BJ (cell line): Measurements from ENCODE around the gene HHAT. TPM values are rescaled to one million over a fixed set of nuclear protein-coding genes. Genes with fewer than 3 reads are reported as not detected.

Experiments used
- CTCF ChIA-PET: fragments of 350-600 bp; formaldehyde crosslinking; extraction: SDS; loops from one replicate; lab custom pipeline; 2021; ENCODE audit warnings: antibody characterized with exemption, inconsistent platforms; lab: Yijun Ruan, JAX
- POLR2A ChIA-PET: fragments of 300-600 bp; sonication (Branson Sonifier 250); formaldehyde crosslinking; extraction: SDS; loops from one replicate; lab custom pipeline; 2021; ENCODE audit warnings: antibody characterized with exemption; lab: Charles Lee
- DNase-seq: peaks from one replicate; pipeline ENCODE4 v3.0.0-alpha.2; 2011; ENCODE audit warnings: low read depth
- H3K27me3 ChIP-seq: 2 replicates; pipeline ENCODE4 v1.6.0; 2011; ENCODE audit warnings: low read length; ENCODE audit not compliant: control insufficient read depth, insufficient read depth
- H3K36me3 ChIP-seq: 2 replicates; pipeline ENCODE4 v1.5.1; 2011; ENCODE audit warnings: low read length; ENCODE audit not compliant: control insufficient read depth, insufficient read depth
- H3K4me3 ChIP-seq: 2 replicates; pipeline ENCODE4 v1.5.1; 2011; ENCODE audit warnings: low read depth, mild to moderate bottlenecking, control low read depth, low read length
- CTCF ChIP-seq: IDR thresholded peaks from 2 replicates; pipeline ENCODE4 v1.5.1; 2011; ENCODE audit warnings: low read depth, mild to moderate bottlenecking, control low read depth, inconsistent platforms, low read length, moderate library complexity; ENCODE audit not compliant: insufficient read depth
- polyA plus RNA-seq: library from polyadenylated mRNA; depleted of rRNA; stranded (reverse); fragments of >200 nt; gene quantifications from 2 replicates; pipeline ENCODE4 v1.2.3, GENCODE V29; 2011

The HHAT gene
- polyA plus RNA-seq, 1 experiment: 6.6 TPM

GRCh38 chr1:210373628-210373877 lies 44.9 kb downstream of the HHAT start:
- TF ChIP-seq CTCF: no peak
- Histone ChIP-seq H3K36me3 (no peaks in the 10 kb centered on the region), H3K4me3 (no peak overlapping the region), H3K27me3 (no peaks in the 10 kb centered on the region)
- CTCF ChIA-PET: interaction anchor here (0.6 to 9.0 kb wide), 13 partner anchors 8 to 341 kb away, joined by 3 to 62 read pairs (median 10); no protein-coding TSS in a partner anchor
- POLR2A ChIA-PET: interaction anchor here (1.0 kb wide), 1 partner anchor 20 kb away, joined by 3 read pairs; no protein-coding TSS in a partner anchor
- no peak for DNase-seq

GRCh38 chr1:210373878-210374599 lies 45.3 kb downstream of the HHAT start:
- Histone ChIP-seq H3K4me3 (no peak overlapping the region), H3K27me3 (no peaks in the 10 kb centered on the region), H3K36me3 (no peaks in the 10 kb centered on the region)
- ChIA-PET CTCF (interaction anchor here (0.6 to 9.0 kb wide), 14 partner anchors 9 to 760 kb away, joined by 3 to 62 read pairs (median 8); partner anchors contain the start of gene KCNH1), POLR2A (interaction anchor here (1.0 kb wide), 1 partner anchor 20 kb away, joined by 3 read pairs; no protein-coding TSS in a partner anchor)
- peak; percentile 65 for DNase-seq
- TF ChIP-seq CTCF: peak; percentile 80

GRCh38 chr1:210374600-210374953 lies 45.9 kb downstream of the HHAT start:
- POLR2A ChIA-PET: interaction anchor here (1.0 kb wide), 1 partner anchor 19 kb away, joined by 3 read pairs; no protein-coding TSS in a partner anchor
- Histone ChIP-seq H3K4me3 (no peak overlapping the region), H3K27me3 (no peaks in the 10 kb centered on the region), H3K36me3 (no peaks in the 10 kb centered on the region)
- CTCF ChIA-PET: interaction anchor here (1.3 to 9.0 kb wide), 11 partner anchors 9 to 759 kb away, joined by 4 to 62 read pairs (median 12); partner anchors contain the start of gene KCNH1
- TF ChIP-seq CTCF: no peak
- DNase-seq: no peak

GRCh38 chr1:210376836-210377372 lies 48.2 kb downstream of the HHAT start:
- H3K4me3 ChIP-seq: no peak overlapping the region
- no peaks in the 10 kb centered on the region for H3K36me3 ChIP-seq
- H3K27me3 ChIP-seq: no peaks in the 10 kb centered on the region
- no peak for TF ChIP-seq CTCF
- POLR2A ChIA-PET: no interaction called here
- peak; percentile 27 for DNase-seq
- CTCF ChIA-PET: interaction anchor here (1.0 to 9.0 kb wide), 6 partner anchors 11 to 757 kb away, joined by 3 to 62 read pairs (median 14); partner anchors contain the start of gene KCNH1

GRCh38 chr1:210377731-210378333 lies 49.1 kb downstream of the HHAT start:
- POLR2A ChIA-PET: no interaction called here
- CTCF ChIA-PET: interaction anchor here (1.8 to 9.0 kb wide), 3 partner anchors 13 to 22 kb away, joined by 5 to 62 read pairs (median 46); no protein-coding TSS in a partner anchor
- TF ChIP-seq CTCF: no peak

More at GRCh38 chr1:210377731-210378333, 49.1 kb downstream of the HHAT start:
- peak; percentile 23 for DNase-seq
- Histone ChIP-seq H3K36me3 (no peaks in the 10 kb centered on the region), H3K27me3 (no peaks in the 10 kb centered on the region), H3K4me3 (no peak overlapping the region)
